Body of pancreas (tissue), 4 donors: Measurements from ENCODE around the gene SPRY4. TPM values are rescaled to one million over a fixed set of nuclear protein-coding genes. Genes with fewer than 3 reads are reported as not detected.

ENCODE experiments used
- ATAC-seq: fragments of 150-250 bp; one replicate; pipeline ENCODE4 v1.9.1; 2016
- DNase-seq, 4 donors: peaks; one replicate each; pipeline ENCODE4 v3.0.0-alpha.2; 2019
- H3K27ac ChIP-seq, 4 donors: fragments of 200-600 bp; sonication (generic); 1 replicate in 3 of 4; 2 replicates in 1 of 4; pipeline versions ENCODE4 v1.5.1 to v1.6.1; 2016 to 2019; ENCODE audit warnings: mild to moderate bottlenecking in 1 of 4, mixed read lengths in 1 of 4, moderate library complexity in 1 of 4
- H3K27me3 ChIP-seq, 2 donors: fragments of 200-600 bp; sonication (generic); one replicate each; pipeline ENCODE4 v1.6.0; 2016; ENCODE audit warnings: mild to moderate bottlenecking in 1 of 2
- H3K36me3 ChIP-seq, 2 donors: fragments of 200-600 bp; sonication (generic); replicated peaks in 1 of 2; 2 replicates each; pipeline ENCODE4 v1.5.1; 2016; ENCODE audit warnings: low read depth in 2 of 2; ENCODE audit not compliant: insufficient read depth in 1 of 2
- H3K4me1 ChIP-seq: fragments of 200-600 bp; sonication (generic); one replicate; pipeline ENCODE4 v1.6.0; 2016
- H3K4me3 ChIP-seq, 2 donors: fragments of 200-600 bp; sonication (generic); 1 replicate in 1 of 2; 2 replicates in 1 of 2; pipeline ENCODE4 v1.5.1; 2016 to 2019
- H3K9me3 ChIP-seq, 3 donors: fragments of 200-600 bp; sonication (generic); 1 replicate in 2 of 3; 2 replicates in 1 of 3; pipeline ENCODE4 v1.5.1; 2016
- CTCF ChIP-seq, 7 experiments: fragments of 450-650 bp in 4 of 7; fragments of 200-600 bp in 3 of 7; sonication (generic) in 3 of 7; IDR thresholded peaks; one replicate each; pipeline ENCODE4 v1.5.1; 2016 to 2019; ENCODE audit warnings: antibody characterized with exemption in 7 of 7
- POLR2A ChIP-seq, 3 donors: fragments of 450-650 bp; IDR thresholded peaks; one replicate each; pipeline ENCODE4 v1.6.1; 2016; ENCODE audit warnings: antibody characterized with exemption in 3 of 3, mild to moderate bottlenecking in 2 of 3
- WGBS, 2 donors: methylation state at CpG; one replicate each; pipeline ENCODE4 v1.1.5; 2017; 5-methylcytosine and 5-hydroxymethylcytosine counted together
- intact Hi-C: fragments of 100-400 bp; cut with DNase I; formaldehyde crosslinking; loops from one replicate; pipeline ENCODE4 v1.15.1; 2023
- total RNA-seq, 2 donors: library from RNA; depleted of rRNA; stranded (reverse); fragments of >200 nt; gene quantifications; one replicate each; pipeline ENCODE4 v1.1.0, GENCODE V29; 2016

The SPRY4 gene
- total RNA-seq, 2 donors from 2014 or later = 6.7 to 18.5 TPM

GRCh38 chr5:142330026-142330425 is 5.2 kb upstream of the SPRY4 start:
- no peaks in the 10 kb centered on the region for H3K9me3 ChIP-seq
- H3K4me1 ChIP-seq = peaks cover 12% of the 10 kb centered on the region
- no peaks in the 10 kb centered on the region for H3K27me3 ChIP-seq
- WGBS, 2 donors = 92 to 94% methylated on average over 6 of the region's 6 CpGs
- no peak for DNase-seq
- H3K4me3 ChIP-seq = no peak overlapping the region
- no peak overlapping the region for H3K27ac ChIP-seq
- no peaks in the 10 kb centered on the region for H3K36me3 ChIP-seq
- intact Hi-C loops = no loop called here
- no peak for ATAC-seq
- TF ChIP-seq POLR2A (IDR thresholded peaks at IDR 0.05) (no peak), CTCF (IDR thresholded peaks at IDR 0.05) (no peak)

GRCh38 chr5:142327111-142327842 is 2.5 kb upstream of the SPRY4 start:
- Histone ChIP-seq H3K4me1 (peaks cover 29% of the 10 kb centered on the region), H3K36me3 (no peaks in the 10 kb centered on the region), H3K9me3 (no peaks in the 10 kb centered on the region), H3K4me3 (no peak overlapping the region), H3K27me3 (peaks cover 0 to 5% of the 10 kb centered on the region in 2 donors), H3K27ac (peak overlapping the region in 1 of 4 donors; percentile 83)
- ATAC-seq (no peak), DNase-seq (no peak)
- intact Hi-C loops = no loop called here
- 65 to 69% methylated on average over 9 of the region's 9 CpGs for WGBS, 2 donors
- no peak for TF ChIP-seq POLR2A (IDR thresholded peaks at IDR 0.05)
- TF ChIP-seq CTCF (IDR thresholded peaks at IDR 0.05) = no peak

- Histone ChIP-seq H3K9me3 (no peaks in the 10 kb centered on the region), H3K36me3 (no peaks in the 10 kb centered on the region), H3K27me3 (peaks cover 0 to 5% of the 10 kb centered on the region in 2 donors), H3K4me1 (peaks cover 29% of the 10 kb centered on the region), H3K27ac (peak overlapping the region in 3 of 4 donors; percentile 68 to 83 (median 81)), H3K4me3 (no peak overlapping the region)
- intact Hi-C loops = no loop called here
- DNase-seq (no peak), ATAC-seq (no peak)
- WGBS, 2 donors = 57 to 70% methylated on average over 7 to 8 of the region's 8 CpGs
- TF ChIP-seq CTCF (IDR thresholded peaks at IDR 0.05) = no peak
- TF ChIP-seq POLR2A (IDR thresholded peaks at IDR 0.05) = no peak
These were observed 1.7 kb upstream of the SPRY4 start for GRCh38 chr5:142326480-142326938.

- Histone ChIP-seq H3K4me1 (peaks cover 29% of the 10 kb centered on the region), H3K36me3 (no peaks in the 10 kb centered on the region), H3K9me3 (no peaks in the 10 kb centered on the region), H3K27me3 (peaks cover 0 to 5% of the 10 kb centered on the region in 2 donors), H3K4me3 (no peak overlapping the region), H3K27ac (peak overlapping the region; percentile 42 to 83 (median 74))
- peak in 1 of 3 donors; percentile 26 for TF ChIP-seq POLR2A (IDR thresholded peaks at IDR 0.05)
- no peak for TF ChIP-seq CTCF (IDR thresholded peaks at IDR 0.05)
- DNase-seq = peak; percentile 42 to 68 (median 52)
- ATAC-seq = peak; percentile 41
- intact Hi-C loops = no loop called here
- WGBS, 2 donors = 8 to 15% methylated on average over 23 to 44 of the region's 44 CpGs
These were observed 1.1 kb upstream of the SPRY4 start for GRCh38 chr5:142325725-142326479.
